NCI-H446 treated with DMSO at 0.1 percent for 48 hours (cell line): ENCODE measurements around the gene LITAFD.
"Not testable (repeated sequence)": the region's sequence is repeated elsewhere in the genome, so short reads cannot be mapped to it uniquely, and the experiment has no call there.

Experiments
- DNase-seq: peaks from one replicate; lab custom pipeline; 2025; lab: John Stamatoyannopoulos, UW

Gene LITAFD

GRCh38 chr16:8882041-8882617 is at the start of gene LITAFD:
TSS of gene LITAFD (plus strand) at chr16:8882351. CDS start at chr16:8884356, 2,005 bp downstream.
- DNase-seq = no peak

DNA sequence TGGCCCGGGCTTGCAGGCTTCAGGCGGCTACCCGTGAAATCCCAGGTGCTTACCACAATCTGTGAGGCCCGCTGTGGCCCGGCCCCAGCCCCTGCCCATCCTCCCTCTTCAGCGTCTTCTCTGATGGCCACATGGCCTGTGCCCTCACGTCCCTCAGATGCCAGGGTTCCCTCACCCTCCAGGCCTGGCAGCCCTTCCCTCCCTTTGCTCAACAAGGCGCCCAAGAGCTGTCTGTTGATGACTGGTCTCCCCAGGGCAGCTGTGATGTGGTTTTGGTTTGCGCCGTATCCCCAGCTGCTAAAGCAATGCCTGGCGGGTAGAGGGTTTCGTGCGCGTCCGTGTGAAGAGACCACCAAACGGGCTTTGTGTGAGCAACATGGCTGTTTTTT is 49.4 kb upstream of the LITAFD start:
- no peak for DNase-seq

- not testable (repeated sequence) for DNase-seq
Measured at GRCh38 chr16:8836797-8837196, 45.4 kb upstream of the LITAFD start.

DNA sequence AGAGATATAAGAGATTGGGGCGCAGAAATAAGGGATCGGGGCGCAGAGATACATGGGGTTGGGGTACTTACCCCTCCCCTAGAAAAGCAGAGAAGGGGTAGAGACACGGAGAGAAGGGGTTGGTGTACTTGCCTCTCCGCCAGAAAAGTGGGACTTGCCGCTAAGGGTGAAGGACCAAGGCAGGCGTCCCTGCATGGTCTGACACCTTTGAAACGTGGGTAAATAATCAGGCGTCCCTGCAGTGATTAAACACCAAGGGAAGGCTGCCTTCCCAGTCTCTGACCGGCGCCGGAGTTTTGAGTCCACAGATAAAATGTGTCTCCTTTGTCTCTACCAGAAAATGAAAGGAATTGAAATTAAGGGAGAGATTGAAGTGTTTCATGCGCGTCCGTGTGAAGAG is 44.6 kb upstream of the LITAFD start:
- not testable (repeated sequence) for DNase-seq

- not testable (repeated sequence) for DNase-seq
Measured at GRCh38 chr16:8842016-8842415, 40.1 kb upstream of the LITAFD start.

DNA sequence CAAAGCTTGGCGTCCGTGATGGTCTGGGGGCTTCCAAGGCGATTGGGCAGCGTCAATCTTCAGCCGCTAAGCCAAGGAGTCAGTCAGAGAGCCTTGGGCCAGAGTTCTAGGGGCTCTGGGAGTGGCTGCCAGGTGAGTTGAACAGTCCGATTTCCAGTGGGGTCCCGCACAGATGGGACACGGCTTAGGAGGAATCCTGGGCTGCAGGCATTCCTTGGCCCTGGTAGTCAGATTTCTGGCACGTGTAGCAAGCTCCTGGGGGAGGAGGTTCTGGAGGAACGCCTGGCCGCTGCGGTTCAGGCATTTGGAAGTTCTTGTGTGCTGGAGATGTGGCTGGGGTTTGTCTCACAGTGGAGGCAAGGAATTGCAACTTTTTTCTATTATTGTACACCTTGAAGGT is 38.9 kb upstream of the LITAFD start:
- DNase-seq = not testable (repeated sequence)

DNA sequence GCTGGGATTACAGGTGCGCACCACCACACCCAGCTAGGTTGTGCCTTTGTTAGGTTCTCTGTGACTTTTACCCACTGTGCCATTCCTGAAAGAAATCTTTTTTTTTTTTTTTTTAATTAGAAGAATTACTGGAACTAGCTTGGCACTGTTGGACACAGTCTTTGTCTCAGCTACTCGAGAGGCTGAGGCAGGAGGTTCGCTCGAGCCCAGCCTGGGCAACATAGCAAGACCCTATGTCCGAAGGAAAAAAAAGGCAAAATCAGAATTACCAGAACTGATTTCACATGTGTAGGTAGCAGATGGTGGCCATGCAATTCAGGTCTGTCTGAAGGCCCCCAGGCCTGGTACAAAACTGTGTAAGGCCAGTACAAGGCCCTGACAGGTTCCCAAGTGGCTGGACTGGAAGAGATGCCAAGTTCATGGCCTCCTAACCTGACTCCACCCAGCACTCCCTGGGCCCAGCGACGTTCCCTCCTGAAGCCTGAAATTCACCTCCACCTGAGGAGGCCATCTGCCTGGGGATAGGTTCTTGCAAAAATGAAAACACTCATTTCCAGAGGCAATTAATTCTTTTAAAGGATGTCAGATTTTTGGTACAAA is 36.4 kb upstream of the LITAFD start:
- no peak for DNase-seq

GRCh38 chr16:8846401-8846932 is 35.7 kb upstream of the LITAFD start:
- DNase-seq = no peak

DNA sequence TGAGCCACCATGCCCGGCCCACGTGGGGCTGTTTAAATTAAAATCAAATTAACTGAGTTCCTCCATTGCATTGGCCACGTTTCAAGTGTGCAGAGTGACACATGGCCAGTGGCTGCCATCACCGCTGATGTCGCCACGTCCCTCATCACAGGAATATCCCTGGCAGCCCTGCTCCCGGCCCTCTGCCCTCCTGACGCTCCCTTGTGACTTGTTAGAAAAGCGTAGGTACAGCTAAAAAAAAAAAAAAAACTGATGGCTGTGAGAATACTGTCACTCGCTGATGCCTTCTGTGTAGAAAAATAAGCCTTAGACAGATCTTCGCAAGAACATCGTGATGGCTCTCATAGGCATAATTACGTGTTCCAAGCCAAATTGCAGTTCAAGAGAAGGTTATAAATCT is 35.0 kb upstream of the LITAFD start:
- DNase-seq = no peak

DNA sequence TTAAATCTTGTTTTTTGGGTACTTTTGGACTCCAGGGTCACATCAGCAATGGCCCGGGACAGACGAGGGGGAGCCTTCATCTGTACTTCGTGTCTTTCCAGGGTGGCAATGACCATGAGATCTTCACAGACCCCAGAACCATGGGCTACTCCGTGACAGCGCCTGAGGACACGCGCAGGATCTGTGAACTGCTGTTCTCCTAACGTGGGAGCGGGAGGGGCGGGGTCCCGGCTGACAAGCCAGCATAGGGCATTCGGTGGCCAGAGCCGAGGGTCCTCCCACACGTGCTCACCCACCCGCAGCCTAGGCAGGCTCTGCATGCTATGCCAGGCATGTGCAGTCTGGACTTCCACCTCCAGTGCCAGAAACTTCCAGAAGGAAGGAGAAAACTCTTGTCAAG is 34.5 kb upstream of the LITAFD start:
- no peak for DNase-seq

DNA sequence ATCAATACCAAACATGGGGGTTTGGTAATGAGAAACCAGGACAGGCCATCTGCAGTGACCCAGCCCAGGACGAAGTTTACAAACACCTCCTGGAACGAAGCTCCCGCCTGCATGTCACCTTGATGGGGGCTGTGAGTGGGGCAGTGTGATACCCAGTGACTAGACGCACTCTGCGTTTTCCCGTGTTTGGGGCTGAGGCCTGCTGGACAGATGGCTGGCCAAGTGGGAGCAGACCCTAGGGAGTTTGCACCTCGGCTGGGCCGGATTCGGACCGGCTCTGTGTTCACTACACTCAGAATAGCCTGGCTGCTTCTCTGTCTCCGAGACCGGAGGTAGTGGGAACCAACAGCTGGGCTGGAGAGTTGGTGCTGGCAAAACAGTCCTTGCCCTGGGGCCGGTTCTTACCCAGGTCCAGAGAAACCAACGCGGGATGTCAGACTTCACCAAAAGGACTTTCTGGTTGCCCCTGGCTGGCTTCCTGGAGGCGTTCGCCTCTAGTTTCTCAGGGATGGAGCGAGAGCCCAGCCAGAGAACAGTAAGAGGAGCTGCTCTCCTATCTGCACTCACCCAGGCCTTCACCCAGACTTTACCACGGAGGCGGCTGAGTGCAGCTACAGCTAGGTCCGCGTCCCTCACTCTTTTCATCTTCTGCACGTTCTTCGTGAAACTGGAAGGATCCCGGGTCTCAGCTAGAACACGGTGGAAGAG is 33.8 kb upstream of the LITAFD start:
- DNase-seq = no peak

DNA sequence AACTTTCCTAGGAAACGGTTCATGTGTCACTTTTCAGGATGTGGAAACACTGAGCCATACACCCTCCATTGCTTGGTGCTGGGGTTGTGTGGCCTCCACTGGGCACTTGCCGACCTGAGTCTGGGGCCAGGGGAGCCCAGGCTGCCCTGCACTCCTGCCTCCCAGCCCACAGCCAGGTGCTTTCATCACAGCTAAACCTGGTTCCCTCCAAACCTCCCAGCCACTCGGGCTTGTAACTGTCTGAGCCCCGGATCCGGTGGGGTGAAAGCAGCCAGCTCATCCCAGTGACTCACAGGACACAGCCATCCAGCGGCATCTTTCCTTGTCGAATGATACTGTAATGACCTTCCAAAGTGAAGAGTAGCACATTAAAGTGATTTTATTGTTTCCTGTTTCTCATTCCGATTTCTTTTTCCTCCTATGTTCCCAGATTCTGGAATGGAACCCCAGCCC is 33.2 kb upstream of the LITAFD start:
- DNase-seq = no peak

- DNase-seq = no peak
Measured at GRCh38 chr16:8849411-8850011, 32.6 kb upstream of the LITAFD start.

- no peak for DNase-seq
Measured at GRCh38 chr16:8850279-8850885, 31.8 kb upstream of the LITAFD start.

GRCh38 chr16:8851761-8852403 is 30.3 kb upstream of the LITAFD start:
- DNase-seq = no peak

GRCh38 chr16:8852534-8852933 is 29.6 kb upstream of the LITAFD start:
- no peak for DNase-seq

DNA sequence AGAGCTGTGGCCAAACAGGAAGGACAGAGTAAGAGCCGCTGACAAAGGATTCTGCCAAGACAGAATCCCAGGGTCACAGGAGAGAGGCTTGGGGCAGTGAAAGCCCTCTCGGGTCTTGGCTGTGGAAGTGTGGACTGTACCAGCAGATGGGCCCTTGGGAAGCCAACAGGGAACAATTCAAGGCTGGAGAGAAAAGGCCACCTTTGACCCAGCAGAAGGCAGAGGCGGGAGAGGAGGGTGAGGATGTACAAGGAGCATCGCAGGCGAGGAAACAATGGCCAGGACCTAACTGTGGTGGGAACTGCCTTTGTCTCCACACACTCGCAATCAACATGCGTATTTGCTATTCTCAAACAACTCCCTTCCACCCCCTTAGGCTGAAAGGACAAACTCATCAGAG is 29.0 kb upstream of the LITAFD start:
- no peak for DNase-seq

DNA sequence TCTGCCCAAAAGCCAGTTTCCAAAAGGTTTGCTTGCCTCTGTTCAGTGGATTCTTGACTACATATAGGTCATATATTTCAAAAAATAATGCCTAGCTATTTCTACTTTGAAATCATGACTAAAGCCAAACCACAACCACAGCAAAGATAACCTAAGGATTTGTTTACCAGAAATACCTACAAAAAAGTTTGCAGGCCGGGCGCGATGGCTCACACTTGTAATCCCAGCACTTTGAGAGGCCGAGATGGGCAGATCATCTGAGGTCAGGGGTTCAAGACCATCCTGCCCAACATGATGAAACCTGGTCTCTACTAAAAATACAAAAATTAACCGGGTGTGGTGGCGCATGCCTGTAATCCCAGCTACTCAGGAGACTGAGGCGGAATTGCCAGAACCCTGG is 28.5 kb upstream of the LITAFD start:
- DNase-seq = no peak

- no peak for DNase-seq
Measured at GRCh38 chr16:8854298-8854948, 27.7 kb upstream of the LITAFD start.

GRCh38 chr16:8855051-8855786 is 26.9 kb upstream of the LITAFD start:
- DNase-seq = no peak

DNA sequence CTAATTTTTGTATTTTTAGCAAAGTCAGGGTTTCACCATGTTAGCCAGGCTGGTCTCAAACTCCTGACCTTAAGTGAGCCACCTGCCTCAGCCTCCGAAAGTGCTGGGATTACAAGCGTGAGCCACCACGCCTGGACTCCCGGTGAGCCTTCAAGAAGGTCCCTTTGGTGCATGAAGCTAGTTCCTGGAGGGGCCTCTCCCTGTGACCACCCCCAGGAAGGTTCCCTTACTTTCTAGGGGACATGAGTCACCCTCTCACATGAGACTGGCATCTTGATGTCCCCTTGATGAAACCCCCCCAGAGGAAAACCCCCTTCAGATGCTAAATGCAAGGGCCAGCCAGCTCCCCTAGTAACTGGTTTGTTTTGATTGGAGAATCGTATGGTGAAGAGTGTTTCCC is 26.2 kb upstream of the LITAFD start:
- no peak for DNase-seq
